Kidney capillary endothelial cell (primary cell): ENCODE results near the gene KIF4A.

ENCODE experiments used
- DNase-seq: peaks from one replicate; pipeline ENCODE4 v3.0.0-alpha.2; 2018; ENCODE audit warnings: low spot score

The KIF4A gene

DNA sequence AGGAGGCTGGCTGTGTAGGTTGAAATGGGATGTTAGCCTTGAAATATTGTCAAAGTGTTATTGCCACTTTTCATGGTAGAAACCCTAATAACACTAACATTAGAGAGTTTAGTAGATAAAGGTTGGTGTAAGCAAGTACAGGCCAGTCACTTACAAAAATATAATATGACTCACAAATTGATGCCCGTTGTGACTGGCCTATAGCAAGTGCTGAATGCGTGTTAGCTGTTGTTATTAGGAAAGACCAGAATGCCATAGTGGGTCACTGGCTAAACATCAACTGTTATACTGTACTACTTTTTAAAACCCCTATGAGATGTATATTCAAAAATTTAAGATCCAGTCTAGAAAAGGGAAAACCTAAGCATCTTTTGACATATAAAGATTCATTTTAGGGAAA is 112.8 kb downstream of the KIF4A start:
- no peak for DNase-seq

DNA sequence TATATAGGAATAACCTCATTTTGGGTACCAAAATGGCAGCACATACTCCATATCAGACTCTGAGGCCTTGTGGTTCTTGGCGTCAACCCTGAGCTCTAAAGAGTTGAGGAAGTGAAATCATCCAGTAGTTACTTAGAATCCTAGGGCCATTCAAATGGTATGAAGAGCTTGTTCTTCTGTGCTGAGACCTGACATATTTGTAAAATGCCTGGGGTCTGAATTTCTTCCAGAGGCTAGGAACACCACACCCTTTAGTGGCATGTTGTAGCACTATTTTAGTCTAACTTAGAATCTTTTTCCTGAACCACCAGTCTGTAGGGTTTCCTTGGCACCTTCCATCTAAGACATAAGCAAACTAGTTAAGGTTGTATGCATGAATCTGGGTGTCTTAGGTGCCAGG is 115.1 kb downstream of the KIF4A start:
- no peak for DNase-seq

DNA sequence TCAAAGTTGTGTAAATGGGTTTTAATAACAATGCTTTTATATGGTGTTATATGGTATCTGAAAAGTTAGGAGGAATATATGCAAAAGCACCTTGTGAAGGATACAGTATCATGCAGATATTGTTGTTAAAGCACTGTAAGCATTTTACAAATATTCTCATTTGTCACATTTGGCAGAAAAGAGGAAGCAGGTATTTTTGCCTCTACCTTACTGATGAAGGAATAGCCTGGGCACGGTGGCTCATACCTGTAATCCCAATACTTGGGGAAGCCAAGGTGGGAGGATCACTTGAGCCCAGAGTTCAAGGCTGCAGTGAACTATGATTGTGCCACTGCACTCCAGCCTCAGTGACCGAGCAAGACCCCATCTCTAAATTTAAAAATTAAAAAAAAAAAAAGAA is 121.0 kb downstream of the KIF4A start:
- no peak for DNase-seq

DNA sequence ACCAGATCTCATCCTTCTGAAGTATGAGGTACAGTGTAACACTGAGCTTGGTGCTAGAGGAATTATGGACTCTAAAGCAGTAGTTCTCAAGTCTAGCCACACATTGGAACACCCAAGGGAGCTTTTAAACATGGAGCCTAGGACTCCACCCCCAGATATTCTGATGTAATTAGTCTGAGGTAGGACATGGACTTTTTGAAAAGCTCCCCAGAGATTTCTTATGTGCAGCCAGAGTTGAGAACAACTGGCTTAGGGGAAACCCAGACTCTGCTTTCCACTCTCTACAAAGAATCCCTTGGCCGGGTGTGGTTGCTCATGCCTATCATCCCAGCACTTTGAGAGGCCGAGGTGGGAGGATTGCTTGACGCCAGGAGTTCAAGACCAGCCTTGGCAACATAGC is 121.6 kb downstream of the KIF4A start:
- no peak for DNase-seq

DNA sequence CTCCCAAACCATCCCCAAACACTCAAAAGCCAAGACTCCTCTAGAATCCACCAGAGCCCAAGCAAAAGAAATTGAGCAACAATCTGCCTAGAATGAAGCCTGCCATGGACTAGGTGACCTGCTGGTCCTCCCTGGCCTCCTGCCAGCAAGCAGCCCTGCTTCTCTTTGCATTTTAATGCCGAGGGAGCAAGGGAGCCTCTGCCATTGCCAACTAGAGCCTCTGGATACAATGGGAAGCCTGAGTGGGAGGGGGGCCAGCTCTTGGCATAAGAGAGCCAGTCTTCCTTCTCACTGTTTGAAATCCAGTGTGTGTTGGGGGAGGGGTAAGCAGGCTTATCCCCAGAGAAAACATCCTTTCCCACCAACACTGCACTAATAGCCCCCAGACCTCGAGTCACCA is 131.7 kb downstream of the KIF4A start:
- no peak for DNase-seq

DNA sequence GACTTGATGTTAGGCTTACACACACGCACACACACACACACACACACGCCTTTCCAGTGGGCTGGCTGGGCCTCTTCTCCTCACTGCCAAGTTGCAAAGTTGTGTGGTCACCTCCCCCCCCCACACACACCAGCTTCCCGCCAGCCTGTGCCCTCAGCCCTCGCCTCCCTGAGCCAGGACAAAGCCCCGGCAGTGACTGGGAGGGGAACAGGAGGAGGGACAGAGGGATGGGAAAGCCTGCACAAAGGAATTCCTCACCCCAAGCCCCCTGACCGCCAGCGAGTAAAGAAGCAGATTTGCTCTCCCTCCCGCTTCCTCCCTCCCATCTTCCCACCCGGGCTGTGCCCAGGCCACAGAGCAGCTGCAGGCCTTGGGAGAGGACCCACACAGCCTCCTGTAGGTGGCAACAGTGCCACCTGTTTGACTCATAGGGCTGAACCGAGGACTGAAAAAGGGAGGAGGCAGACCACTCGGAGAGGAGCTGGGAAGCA is 133.0 kb downstream of the KIF4A start, which contains the start of gene GDPD2:
TSS of gene GDPD2 (plus strand) at position 464 of the 491 bp plus-strand sequence. CDS start 1,671 bp downstream, outside the sequence.
- no peak for DNase-seq

DNA sequence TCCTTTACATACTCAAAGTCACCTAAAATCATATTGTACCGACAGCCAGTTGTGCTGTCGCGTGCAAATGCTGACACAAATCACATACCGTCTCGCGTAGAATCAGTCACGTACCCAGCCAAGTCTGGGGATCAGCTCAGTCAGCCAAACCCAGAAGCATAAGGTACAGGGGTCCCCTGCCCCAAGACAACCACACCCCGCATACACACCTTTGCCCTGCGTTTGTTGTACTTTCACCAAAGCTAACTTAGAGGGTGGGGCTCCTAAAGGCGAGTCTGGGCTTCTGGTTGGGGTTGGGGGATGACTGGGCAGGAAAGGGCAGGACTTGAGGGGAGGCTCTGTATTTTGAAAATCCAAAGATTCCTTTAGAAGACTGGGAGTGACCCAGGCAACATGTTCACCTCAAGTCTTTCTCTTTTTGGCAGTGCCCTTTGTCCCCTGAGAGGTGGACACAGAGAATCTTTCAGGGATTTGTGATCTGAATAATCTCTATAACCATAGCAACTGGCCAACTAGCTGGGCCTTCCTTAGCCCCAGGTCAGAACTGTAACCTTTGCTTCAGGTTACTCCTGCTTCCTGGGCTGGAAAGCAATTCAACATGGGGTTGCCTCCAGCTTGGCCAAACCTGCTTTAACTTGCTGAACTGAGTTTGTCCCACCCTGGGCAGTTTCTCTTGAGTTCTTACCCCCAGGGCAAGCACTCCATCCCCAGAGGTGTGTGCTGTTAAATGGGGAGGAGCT is 134.2 kb downstream of the KIF4A start:
- no peak for DNase-seq

DNA sequence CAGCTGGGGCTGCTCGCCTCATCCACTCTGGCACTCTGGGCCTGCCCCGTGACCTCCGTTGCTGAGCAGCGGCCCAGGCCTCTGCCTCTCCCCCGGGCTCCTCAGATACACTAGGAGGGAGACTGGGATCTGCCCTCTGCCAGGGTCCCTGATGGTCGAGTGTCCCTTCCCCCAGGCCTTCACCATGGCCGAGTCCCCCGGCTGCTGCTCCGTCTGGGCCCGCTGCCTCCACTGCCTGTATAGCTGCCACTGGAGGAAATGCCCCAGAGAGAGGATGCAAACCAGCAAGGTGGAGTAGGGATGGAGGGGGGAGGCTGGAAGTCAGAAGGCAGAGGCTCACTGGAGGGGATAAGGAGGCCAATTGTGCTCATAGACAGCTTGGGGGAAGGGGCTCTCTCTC is 134.9 kb downstream of the KIF4A start:
- DNase-seq, result no peak

DNA sequence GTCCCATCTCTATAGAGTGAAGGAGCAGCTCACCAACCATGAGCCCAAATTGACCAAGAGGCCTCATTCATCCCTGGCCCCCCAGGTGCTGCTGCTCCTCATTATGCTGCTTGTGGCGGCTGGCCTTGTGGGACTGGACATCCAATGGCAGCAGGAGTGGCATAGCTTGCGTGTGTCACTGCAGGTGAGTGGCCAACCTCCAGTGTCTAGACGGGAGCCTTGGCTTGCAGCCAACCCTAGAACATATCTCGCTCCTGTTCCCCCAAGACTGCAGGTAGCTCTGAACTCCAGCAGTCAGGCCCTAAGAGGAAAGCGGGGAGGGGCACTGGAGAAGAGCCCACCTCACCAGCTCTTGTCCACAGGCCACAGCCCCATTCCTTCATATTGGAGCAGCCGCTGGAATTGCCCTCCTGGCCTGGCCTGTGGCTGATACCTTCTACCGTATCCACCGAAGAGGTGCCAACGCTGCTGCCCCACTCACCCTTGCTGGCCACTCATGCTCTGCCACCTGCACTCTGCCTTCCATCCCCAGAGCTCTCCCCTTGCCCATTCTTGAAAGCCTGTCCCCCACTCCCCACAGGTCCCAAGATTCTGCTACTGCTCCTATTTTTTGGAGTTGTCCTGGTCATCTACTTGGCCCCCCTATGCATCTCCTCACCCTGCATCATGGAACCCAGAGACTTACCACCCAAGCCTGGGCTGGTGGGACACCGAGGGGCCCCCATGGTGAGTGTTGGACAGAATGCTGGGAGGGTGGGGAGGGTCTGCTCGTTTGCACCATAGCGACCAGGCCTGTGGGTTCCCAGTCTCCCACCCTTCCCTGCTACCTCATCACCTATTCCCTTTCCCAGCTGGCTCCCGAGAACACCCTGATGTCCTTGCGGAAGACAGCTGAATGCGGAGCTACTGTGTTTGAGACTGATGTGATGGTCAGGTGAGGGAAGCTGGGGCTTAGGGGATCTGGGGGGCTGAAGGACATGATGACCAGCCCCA is 136.7 kb downstream of the KIF4A start:
- DNase-seq, result no peak

DNA sequence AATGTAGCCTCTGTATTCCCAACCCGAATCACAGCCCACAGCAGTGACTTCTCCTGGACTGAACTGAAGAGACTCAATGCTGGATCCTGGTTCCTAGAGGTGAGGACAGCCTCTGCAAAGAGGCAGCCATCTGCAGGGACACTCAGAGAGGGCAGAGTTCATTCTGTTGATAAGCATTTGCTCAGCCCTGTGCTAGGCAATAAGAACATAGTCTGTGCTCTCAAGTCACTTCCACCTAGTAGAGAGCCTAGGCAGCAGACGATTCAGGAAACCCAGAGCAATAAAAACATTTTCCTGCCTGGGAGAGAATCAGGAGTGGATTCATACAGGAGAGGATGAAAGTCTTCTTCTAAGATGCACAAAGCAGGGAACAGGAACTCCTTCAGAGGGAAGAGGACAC is 137.5 kb downstream of the KIF4A start:
- no peak for DNase-seq

DNA sequence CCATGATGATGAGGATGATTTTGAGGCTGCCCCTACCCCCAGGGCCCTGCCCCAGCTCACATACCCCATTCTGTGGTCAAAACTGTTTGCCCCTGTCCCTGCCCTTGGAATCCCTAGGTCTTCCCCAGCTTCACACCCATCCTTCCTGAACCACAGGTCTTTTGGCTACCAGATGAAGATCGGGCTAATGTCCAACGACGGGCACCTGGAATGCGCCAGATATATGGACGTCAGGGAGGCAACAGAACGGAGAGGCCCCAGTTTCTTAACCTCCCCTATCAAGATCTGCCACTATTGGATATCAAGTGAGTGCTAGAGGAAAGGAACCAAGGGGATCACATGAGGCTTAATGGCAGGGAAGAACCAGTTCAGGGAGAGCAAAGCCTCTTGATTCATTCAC is 139.9 kb downstream of the KIF4A start:
- DNase-seq, result no peak

DNA sequence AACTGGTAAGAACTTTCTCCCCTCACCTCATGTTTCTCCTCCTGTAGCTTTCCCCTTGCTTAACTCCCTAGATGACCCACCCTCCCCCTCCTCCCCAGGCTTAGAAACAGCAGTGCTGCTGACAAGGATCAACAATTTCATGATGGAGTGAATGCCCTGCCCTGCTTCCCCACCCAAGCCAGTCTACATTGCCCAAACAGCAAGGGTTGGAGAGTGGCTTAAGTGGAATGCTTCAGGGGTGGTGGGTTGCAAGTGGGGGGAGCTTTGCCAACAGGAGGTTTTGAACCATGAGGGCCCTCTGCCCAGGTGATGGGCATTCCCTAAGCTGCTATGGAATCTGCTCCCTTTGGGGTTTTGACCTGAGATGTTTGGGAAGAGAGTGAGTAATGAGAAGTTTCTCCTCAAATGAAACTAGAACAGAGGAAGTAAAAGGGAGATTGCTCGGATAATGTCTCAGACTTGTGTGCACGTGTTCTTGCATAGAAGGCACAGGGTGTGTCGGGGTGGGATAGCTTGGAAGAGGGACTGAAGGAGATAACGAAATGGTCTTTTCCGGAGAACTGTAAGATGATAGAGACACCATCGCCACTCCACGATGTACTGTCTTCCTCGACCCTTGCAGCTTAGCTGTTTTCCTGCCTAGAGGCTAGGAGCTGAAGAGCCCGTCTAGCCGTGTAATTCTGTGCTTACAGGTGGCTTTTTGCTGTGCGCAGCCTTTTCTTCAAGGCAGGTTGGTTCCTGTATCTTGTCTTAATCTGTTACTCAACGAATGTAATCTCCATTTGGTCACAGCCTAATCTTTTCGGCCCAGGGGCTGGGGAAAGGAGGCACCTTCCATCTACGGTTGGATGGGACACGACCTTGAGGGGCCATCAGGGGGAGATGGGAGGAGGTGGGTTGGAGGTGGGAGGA is 143.3 kb downstream of the KIF4A start:
- DNase-seq, result no peak

DNA sequence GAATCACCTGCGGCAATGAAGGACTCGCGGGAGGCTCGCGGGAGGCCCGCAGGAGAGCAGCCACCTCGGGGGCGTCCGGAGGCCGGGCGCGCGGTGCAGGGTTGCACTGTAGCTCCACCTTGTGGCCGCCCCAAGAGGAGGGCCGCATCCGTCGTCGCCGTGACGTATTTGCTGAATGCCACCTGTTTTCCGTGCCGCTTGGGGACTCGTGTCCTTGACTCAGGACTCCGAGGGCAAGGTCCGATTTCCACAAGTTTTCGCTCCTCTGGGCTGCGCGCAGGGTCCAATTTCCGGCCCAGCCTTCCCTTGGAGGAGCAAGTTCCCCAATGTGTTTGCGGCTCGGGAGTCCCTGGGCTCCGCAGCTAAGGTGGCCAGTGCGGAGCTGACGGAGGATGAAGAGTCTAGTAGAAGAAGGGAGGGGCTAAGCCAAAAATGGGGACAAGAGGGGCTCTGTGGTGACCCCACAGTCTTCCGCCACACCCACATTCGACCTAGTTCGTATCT is 144.0 kb downstream of the KIF4A start:
- DNase-seq, result no peak

DNA sequence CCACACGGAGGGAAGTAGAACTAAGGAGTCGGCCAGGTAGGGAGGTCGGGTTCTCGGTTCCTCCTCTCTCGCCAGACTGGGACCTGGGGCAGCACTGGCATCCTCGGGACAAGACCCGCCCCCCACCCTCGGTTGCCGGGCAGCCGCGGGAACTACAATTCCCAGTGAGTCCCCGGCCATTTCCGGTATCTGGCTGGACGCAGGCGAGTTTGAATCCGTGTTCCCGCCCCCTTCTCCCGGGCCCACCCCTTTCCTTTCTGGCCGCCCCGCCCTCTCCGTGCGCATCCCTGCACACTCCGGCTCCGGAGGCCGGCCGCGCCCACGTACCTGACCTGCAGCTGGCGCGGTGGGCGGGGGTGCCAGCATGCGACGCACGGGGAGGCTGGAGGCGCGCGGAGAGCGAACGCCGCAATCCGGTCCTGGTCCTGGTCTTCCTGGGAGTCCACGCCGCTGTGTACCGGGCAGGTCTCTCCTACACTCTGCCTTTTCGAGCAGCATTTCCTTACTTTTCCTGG is 144.5 kb downstream of the KIF4A start:
- peak; percentile 47 for DNase-seq

DNA sequence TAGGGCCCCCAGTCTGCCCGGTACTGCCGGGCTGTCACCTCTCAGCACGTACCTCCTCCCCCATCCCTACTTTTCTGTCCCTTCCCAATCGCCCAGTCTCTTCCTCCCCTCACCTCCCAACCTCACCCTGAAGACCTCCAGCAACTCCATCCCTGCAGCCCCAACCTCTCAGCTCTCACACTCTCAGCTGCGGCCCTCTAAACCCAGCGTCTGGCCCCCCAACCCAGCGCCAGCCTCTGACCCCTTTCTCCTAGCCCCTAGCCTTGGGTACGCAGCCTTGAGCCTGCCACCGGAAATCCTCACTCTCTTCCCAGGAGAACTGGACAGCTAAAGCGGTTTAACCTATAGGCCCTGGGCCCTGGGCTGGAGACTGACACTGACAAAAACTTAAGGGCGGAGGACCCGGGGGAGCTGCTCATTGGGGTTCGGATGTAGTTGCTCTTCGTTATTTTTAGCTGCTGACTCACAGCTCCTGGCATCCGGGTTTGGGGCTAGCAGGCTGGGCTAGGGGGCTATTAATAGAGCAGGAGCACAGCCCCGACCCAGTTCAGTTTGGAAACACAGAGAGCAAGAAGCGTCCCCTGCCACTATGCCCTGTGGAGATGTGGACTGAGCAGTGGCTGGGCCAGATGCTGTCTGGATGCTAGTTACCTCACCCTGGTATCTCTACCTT is 145.1 kb downstream of the KIF4A start:
- peak; percentile 31 for DNase-seq

DNA sequence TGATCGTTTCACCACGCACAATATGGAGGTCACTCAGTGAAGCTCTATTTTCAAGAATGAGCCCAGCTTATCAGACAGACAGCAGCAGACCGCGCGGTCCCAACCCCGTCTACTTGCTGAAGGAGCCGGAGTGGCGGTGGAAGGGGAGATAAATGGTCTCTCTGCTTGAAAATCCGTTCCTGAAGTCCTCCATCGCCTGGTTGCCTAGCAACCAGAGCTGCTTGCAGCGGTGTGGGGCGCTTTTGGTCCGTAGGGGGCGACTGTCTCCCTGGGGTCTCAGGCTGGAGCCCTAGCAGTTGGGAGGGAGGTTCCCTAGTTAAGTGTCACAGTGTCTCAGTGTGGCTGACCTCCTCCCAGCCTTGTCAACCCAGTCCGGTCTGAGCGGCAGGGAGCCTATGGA is 146.4 kb downstream of the KIF4A start:
- no peak for DNase-seq

DNA sequence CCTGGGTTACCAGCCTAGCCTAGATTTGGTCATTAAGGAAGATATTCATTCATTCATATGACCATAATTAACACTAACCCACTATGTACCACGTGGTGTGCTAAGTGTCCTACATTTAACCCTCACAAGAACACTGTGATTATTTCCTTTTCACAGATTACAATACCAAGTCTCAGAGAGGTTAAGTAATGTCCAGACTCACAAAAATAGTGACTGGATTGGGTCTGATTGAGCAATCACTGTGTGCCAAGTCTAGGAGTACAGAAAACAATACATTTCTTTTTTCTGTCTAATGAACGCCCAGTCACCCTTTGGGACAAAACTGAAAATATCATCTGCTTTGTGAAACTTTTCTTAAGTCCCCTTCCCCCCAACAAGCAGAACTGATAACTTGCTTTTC is 147.1 kb downstream of the KIF4A start:
- DNase-seq, result no peak

DNA sequence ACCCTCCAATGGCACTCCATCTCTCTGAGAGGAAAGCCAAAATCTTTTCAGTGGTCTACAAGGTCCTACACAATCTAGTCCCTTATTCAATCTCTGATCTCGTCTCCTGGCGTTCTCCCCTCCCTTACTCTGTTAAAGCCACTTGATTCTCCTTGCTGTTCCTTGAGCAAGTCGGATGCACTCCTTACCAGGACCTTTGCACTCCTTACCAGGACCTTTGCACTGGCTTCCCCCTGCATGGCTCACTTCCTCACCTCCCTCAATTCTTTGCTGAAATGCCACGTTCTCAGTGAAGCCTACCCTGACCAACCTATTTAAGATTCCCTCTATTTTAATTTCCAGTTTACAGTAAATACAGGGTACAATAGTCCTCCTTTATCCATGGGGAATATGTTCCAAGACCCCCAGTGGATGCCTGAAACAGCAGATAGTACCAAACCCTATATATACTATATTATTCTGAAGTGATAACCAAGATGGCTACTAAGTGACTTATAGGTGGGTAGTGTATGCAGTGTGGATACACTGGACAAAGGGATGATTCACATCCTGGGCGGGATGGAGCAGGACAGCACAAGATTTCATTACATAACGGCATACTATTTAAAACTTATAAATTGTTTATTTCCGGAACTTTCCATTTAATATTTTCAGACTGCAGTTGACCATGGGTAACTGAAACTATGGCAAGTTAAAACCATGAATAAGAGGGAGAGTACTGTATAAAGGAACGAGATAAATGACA is 148.2 kb downstream of the KIF4A start:
- no peak for DNase-seq

DNA sequence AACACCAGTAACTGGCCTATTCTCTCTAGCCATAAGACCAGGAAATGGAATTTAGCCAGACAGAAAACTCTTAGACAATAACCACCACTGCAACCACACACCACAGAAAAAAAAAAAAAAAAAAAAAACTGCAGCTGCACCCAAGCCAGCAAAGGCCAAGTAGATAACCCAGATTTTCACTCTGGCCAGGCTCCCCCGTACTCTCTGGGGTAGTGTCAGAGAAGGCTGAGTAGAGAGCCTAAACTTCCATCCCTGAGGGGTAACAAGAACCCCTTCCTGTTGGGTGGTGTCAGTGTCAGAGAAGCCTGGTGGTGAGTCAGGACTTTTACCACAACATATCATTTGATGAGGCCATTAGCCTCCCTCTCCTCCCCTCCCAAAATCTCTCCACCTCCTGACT is 149.1 kb downstream of the KIF4A start:
- DNase-seq, result no peak

DNA sequence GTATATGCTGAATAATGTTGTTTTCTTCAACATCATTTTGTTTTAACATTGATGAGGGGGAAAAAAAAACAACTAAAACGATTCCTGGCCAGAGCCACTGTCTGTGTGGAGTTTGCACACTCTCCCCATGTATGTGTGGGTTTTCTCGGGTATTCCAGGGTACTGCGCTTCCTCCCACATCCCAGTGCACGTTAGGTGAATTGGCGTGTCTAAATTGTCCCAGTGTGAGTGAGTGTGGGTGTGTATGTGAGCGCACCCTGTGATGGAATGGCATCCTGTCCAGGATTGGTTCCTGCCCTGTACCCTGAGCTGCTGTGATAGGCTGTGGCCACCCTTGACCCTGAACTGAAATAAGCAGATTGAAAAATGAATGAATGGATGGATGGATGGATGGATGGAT is 152.3 kb downstream of the KIF4A start:
- no peak for DNase-seq
